ENCODE measurements around the gene ACADL.

GRCh38 chr2:210203558-210203957 is 21.7 kb downstream of the ACADL start:
- TF ChIP-seq PPARG (CRISPR knock-in tag; conservative IDR thresholded peaks at IDR 0.05) (no peak), CHCHD3 (CRISPR knock-in tag; IDR thresholded peaks at IDR 0.05) (no peak), FOSL2 (CRISPR knock-in tag; IDR thresholded peaks at IDR 0.05) (no peak), MAFF (IDR thresholded peaks at IDR 0.05; ENCODE audit: low read depth, low read length) (no peak), ZBTB38 (CRISPR knock-in tag; IDR thresholded peaks at IDR 0.05) (no peak), MBD4 (IDR thresholded peaks at IDR 0.05; ENCODE audit: borderline replicate concordance, low read length) (no peak), DBP (CRISPR knock-in tag; IDR thresholded peaks at IDR 0.05; ENCODE audit: not compliant biosample characterization) (no peak), ZNF207 (IDR thresholded peaks at IDR 0.05; ENCODE audit: borderline replicate concordance) (no peak), MAFG (CRISPR knock-in tag; IDR thresholded peaks at IDR 0.05) (no peak)
- TF ChIP-seq, protein P1, sequence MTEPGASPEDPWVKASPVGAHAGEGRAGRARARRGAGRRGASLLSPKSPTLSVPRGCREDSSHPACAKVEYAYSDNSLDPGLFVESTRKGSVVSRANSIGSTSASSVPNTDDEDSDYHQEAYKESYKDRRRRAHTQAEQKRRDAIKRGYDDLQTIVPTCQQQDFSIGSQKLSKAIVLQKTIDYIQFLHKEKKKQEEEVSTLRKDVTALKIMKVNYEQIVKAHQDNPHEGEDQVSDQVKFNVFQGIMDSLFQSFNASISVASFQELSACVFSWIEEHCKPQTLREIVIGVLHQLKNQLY (CRISPR knock-in tag; IDR thresholded peaks at IDR 0.05) = no peak

All from HepG2 (cell line).